Endothelial cell of umbilical vein (primary cell): ENCODE measurements around the gene TAF9. TPM values are rescaled to one million over a fixed set of nuclear protein-coding genes. Genes with fewer than 3 reads are reported as not detected.
"Not testable (repeated sequence)": the region's sequence is repeated elsewhere in the genome, so short reads cannot be mapped to it uniquely, and the experiment has no call there.

Experiments used
- BruUV-seq: library from RNA; stranded (reverse); fragments of 400-500 nt; replicated peaks from 2 replicates; lab custom pipeline; 2021; lab: Mats Ljungman, UMichigan
- CTCF ChIA-PET: fragments of 300-600, 350-600 bp; sonication (Branson Sonifier 250); formaldehyde crosslinking; loops from one replicate; lab custom pipeline; 2021; ENCODE audit warnings: antibody characterized with exemption, inconsistent platforms; lab: Charles Lee
- POLR2A ChIA-PET: fragments of 300-600, 350-600 bp; sonication (Branson Sonifier 250); formaldehyde crosslinking; loops from one replicate; lab custom pipeline; 2021; ENCODE audit warnings: antibody characterized with exemption, inconsistent platforms; lab: Charles Lee
- DNase-seq: peaks from one replicate; pipeline ENCODE4 v3.0.0-alpha.2; 2011; ENCODE audit warnings: low read depth, low spot score
- FAIRE-seq: peaks from 2 replicates; lab custom pipeline; 2011; peaks lifted over from hg19 to GRCh38; lab: Jason Lieb, UNC
- H2AFZ ChIP-seq: 2 replicates; pipeline ENCODE4 v1.6.0; 2012; ENCODE audit warnings: low read depth, low read length, control low read depth, inconsistent platforms
- H3K27ac ChIP-seq: 2 replicates; pipeline ENCODE4 v1.5.1; 2011; ENCODE audit warnings: low read depth, mild to moderate bottlenecking, control low read depth, low read length, moderate library complexity; ENCODE audit not compliant: insufficient read depth
- H3K27me3 ChIP-seq, 2 experiments: 2 replicates each; pipeline versions ENCODE4 v1.6.0 to v1.6.1; 2011; ENCODE audit warnings: low read length in 2 of 2, mixed read lengths in 1 of 2; ENCODE audit not compliant: control insufficient read depth in 2 of 2, insufficient read depth in 2 of 2
- H3K36me3 ChIP-seq, 2 experiments: 2 replicates in 1 of 2; 3 replicates in 1 of 2; pipeline ENCODE4 v1.5.1; 2011; ENCODE audit warnings: low read length in 2 of 2, mild to moderate bottlenecking in 1 of 2, moderate library complexity in 1 of 2; ENCODE audit not compliant: control insufficient read depth in 2 of 2, insufficient read depth in 2 of 2; ENCODE audit errors: extremely low read depth in 1 of 2
- H3K4me1 ChIP-seq: 3 replicates; pipeline ENCODE4 v1.5.1; 2011; ENCODE audit warnings: mild to moderate bottlenecking, low read length; ENCODE audit not compliant: control insufficient read depth, insufficient read depth; ENCODE audit errors: extremely low read depth
- H3K4me2 ChIP-seq: 2 replicates; pipeline ENCODE4 v1.6.1; 2011; ENCODE audit warnings: low read length, control low read depth, mixed read lengths; ENCODE audit not compliant: insufficient read depth
- H3K4me3 ChIP-seq, 3 experiments: fragments of 200-600 bp in 1 of 3; sonication (generic), shearing (Covaris generic) in 1 of 3; replicated peaks in 1 of 3; 2 replicates each; pipeline ENCODE4 v1.5.1; 2011 to 2016; ENCODE audit warnings: control low read depth in 3 of 3, low read length in 3 of 3, mild to moderate bottlenecking in 2 of 3, inconsistent platforms in 1 of 3, low read depth in 1 of 3, moderate library complexity in 1 of 3; ENCODE audit not compliant: insufficient read depth in 1 of 3
- H3K79me2 ChIP-seq: 2 replicates; pipeline ENCODE4 v1.6.0; 2012; ENCODE audit warnings: low read length, inconsistent platforms; ENCODE audit not compliant: control insufficient read depth, insufficient read depth
- H3K9ac ChIP-seq: replicated peaks from 2 replicates; pipeline ENCODE3; 2011; ENCODE audit warnings: low read length, control low read depth; ENCODE audit not compliant: insufficient read depth; ENCODE audit errors: extremely low read depth
- H3K9me1 ChIP-seq: replicated peaks from 3 replicates; pipeline ENCODE4 v1.6.0; 2011; ENCODE audit warnings: mild to moderate bottlenecking, low read length; ENCODE audit not compliant: control insufficient read depth, insufficient read depth; ENCODE audit errors: extremely low read depth
- H3K9me3 ChIP-seq: replicated peaks from 2 replicates; pipeline ENCODE4 v1.5.1; 2012; ENCODE audit warnings: low read length, inconsistent platforms; ENCODE audit not compliant: control insufficient read depth, insufficient read depth
- H4K20me1 ChIP-seq: replicated peaks from 2 replicates; pipeline ENCODE3; 2011; ENCODE audit warnings: mild to moderate bottlenecking, low read length; ENCODE audit not compliant: control insufficient read depth, insufficient read depth; ENCODE audit errors: extremely low read depth
- EZH2 ChIP-seq: IDR thresholded peaks from 2 replicates; pipeline ENCODE4 v1.6.1; 2012; ENCODE audit warnings: borderline replicate concordance, low read depth, mild to moderate bottlenecking, moderate library complexity, low read length, inconsistent platforms; ENCODE audit not compliant: severe bottlenecking
- FOS ChIP-seq: IDR thresholded peaks from 2 replicates; pipeline ENCODE4 v1.6.1; 2011; ENCODE audit warnings: mild to moderate bottlenecking, low read length, moderate library complexity, borderline replicate concordance; ENCODE audit not compliant: insufficient read depth
- GATA2 ChIP-seq: IDR thresholded peaks from 2 replicates; pipeline ENCODE4 v1.7.0; 2011; ENCODE audit warnings: low read depth, mild to moderate bottlenecking, moderate library complexity, mixed read lengths, low read length; ENCODE audit not compliant: insufficient read length, insufficient read depth
- POLR2A ChIP-seq: IDR thresholded peaks from 2 replicates; pipeline ENCODE4 v1.6.1; 2012; ENCODE audit warnings: low read depth, mild to moderate bottlenecking, control low read depth, low read length
- POLR2AphosphoS5 ChIP-seq: IDR thresholded peaks from 2 replicates; pipeline ENCODE4 v1.6.1; 2012; ENCODE audit warnings: low read depth, mild to moderate bottlenecking, control low read depth, low read length, moderate library complexity; ENCODE audit not compliant: insufficient read depth
- dilution Hi-C: fragments of 300-500 bp; cut with MboI; formaldehyde crosslinking; loops from one replicate; pipeline ENCODE4 v1.15.0; 2019; ENCODE audit warnings: low sequenced_read_pairs; ENCODE audit not compliant: extremely low pct_ligation_motif_present
- intact Hi-C: fragments of 100-400 bp; cut with micrococcal nuclease; formaldehyde crosslinking; loops from one replicate; pipeline ENCODE4 v1.10.0; 2022
- polyA plus RNA-seq, 4 experiments: library from polyadenylated mRNA; depleted of rRNA in 3 of 4; stranded (reverse) in 3 of 4; unstranded in 1 of 4; fragments of >200 nt; gene quantifications; 2 replicates each; pipeline versions ENCODE4 v1.2.1 to v1.2.3, GENCODE V29; 2011 to 2012; ENCODE audit warnings: missing spikeins in 1 of 4
- total RNA-seq: library from RNA; stranded (reverse); gene quantifications from 2 replicates; pipeline ENCODE4 v1.2.3, GENCODE V29; 2021
- TF ChIP-seq, protein P1 (sequence below): IDR thresholded peaks from 2 replicates; pipeline ENCODE4 v1.6.1; 2011; ENCODE audit not compliant: insufficient read depth, insufficient read length

Gene TAF9
- total and polyA plus RNA-seq, 2 donors (not counting 3 experiments of a cell fraction or from before 2014, with no cell fraction given) = 67.8 to 84.8 TPM

DNA sequence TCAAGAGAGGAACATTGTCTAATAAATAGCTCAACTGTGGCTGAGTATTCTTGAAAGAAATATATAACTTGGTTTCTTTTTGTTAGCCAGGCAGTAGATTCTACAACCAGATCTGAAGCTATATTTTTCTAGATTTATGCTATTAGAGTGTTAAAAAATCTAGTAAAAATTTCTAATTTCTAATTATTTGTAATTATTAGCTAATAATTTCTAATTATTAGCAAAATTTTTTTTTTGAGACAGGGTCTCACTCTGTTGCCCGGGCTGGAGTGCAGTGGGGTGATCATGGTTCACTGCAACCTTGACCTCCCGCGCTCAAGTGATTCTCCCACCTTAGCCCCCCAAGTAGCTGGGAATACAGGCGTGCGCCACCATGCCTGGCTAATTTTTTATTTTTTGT is 3.1 kb upstream of the TAF9 start:
- Histone ChIP-seq H3K27ac (no peak overlapping the region), H3K9me1 (no peaks in the 10 kb centered on the region), H3K4me3 (no peak overlapping the region), H3K79me2 (peaks cover 29% of the 10 kb centered on the region), H3K36me3 (peaks cover 4 to 8% of the 10 kb centered on the region in 2 experiments), H3K9ac (no peak overlapping the region), H2AFZ (no peak overlapping the region), H3K27me3 (no peaks in the 10 kb centered on the region), H3K4me1 (peaks cover 15% of the 10 kb centered on the region), H3K9me3 (no peaks in the 10 kb centered on the region), H4K20me1 (no peaks in the 10 kb centered on the region), H3K4me2 (no peak overlapping the region)
- intact Hi-C loops (no loop called here), dilution Hi-C loops (no loop called here)
- no TSS peak for BruUV-seq
- DNase-seq (no peak), FAIRE-seq (no peak)
- CTCF ChIA-PET = interaction anchor here (0.9 to 1.9 kb wide), 3 partner anchors 279 to 348 kb away, joined by 4 to 10 read pairs (median 8); partner anchors contain the start of gene SLC30A5
- no peak for TF ChIP-seq GATA2
- TF ChIP-seq POLR2A = no peak
- TF ChIP-seq EZH2 = no peak
- no peak for TF ChIP-seq FOS
- no peak for TF ChIP-seq POLR2AphosphoS5
- TF ChIP-seq, protein P1, sequence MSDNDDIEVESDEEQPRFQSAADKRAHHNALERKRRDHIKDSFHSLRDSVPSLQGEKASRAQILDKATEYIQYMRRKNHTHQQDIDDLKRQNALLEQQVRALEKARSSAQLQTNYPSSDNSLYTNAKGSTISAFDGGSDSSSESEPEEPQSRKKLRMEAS = no peak
- POLR2A ChIA-PET = no interaction called here

DNA sequence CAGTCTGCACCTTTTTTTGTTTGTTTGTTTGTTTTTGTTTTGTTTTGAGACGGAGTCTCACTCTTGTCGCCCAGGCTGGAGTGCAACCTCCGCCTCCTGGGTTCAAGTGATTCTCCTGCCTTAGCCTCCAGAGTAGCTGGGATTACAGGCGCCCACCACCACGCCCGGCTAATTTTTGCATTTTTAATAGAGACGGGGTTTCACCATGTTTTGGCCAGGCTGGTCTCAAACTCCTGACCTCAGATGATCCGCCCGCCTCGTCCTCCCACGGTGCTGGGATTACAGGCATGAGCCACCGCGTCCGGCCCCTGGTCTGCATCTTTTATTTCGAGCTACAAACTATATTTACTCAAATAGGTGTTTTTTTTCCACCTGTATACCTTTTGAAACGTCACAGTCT is 1.0 kb upstream of the TAF9 start:
- CTCF ChIA-PET = interaction anchor here (1.6 to 1.8 kb wide), 2 partner anchors 277 to 327 kb away, joined by 4 to 11 read pairs; partner anchors contain the start of gene SLC30A5
- H3K79me2 ChIP-seq = peaks cover 49% of the 10 kb centered on the region
- FAIRE-seq, intact Hi-C loops, H4K20me1 ChIP-seq, BruUV-seq, dilution Hi-C loops, POLR2A ChIA-PET, H3K9me3 ChIP-seq, H3K27ac ChIP-seq, DNase-seq, H3K27me3 ChIP-seq, H3K36me3 ChIP-seq, H3K9me1 ChIP-seq: not testable (repeated sequence)
- H3K9ac ChIP-seq = peak overlapping the region; percentile 97
- H2AFZ ChIP-seq = peak overlapping the region; percentile 90
- peak overlapping the region; percentile 82 to 100 (median 98) for H3K4me3 ChIP-seq
- H3K4me2 ChIP-seq = peak overlapping the region; percentile 95
- peaks cover 15% of the 10 kb centered on the region for H3K4me1 ChIP-seq
